H1 (cell line): Measurements from ENCODE around the gene CELF2. TPM values are rescaled to one million over a fixed set of nuclear protein-coding genes. Genes with fewer than 3 reads are reported as not detected.

ENCODE experiments used
- BCL11A ChIP-seq, 2 experiments: IDR thresholded peaks; one replicate each; pipeline ENCODE4 v1.6.1; 2011; ENCODE audit warnings: low read depth in 2 of 2, low read length in 2 of 2, mild to moderate bottlenecking in 2 of 2
- KDM5A ChIP-seq: fragments of 200-600 bp; IDR thresholded peaks from 2 replicates; pipeline ENCODE4 v1.7.1; 2012; ENCODE audit warnings: mild to moderate bottlenecking, low read length, inconsistent platforms, mixed read lengths
- MAFK ChIP-seq: IDR thresholded peaks from 2 replicates; pipeline ENCODE4 v1.6.1; 2012; ENCODE audit warnings: low read depth, mild to moderate bottlenecking, improper control_type of control experiment, low read length
- POLR2AphosphoS5 ChIP-seq: IDR thresholded peaks from 2 replicates; pipeline ENCODE4 v1.6.1; 2011; ENCODE audit warnings: low read depth, low read length
- SP4 ChIP-seq: IDR thresholded peaks from 2 replicates; pipeline ENCODE4 v1.6.1; 2012; ENCODE audit warnings: low read length, inconsistent platforms
- TEAD4 ChIP-seq: IDR thresholded peaks from 2 replicates; pipeline ENCODE4 v1.6.1; 2012; ENCODE audit warnings: low read depth, low read length, inconsistent platforms, mixed read lengths
- USF2 ChIP-seq: IDR thresholded peaks from 2 replicates; pipeline ENCODE4 v1.6.1; 2011; ENCODE audit warnings: low read length, improper control_type of control experiment
- polyA plus RNA-seq, 7 experiments: library from polyadenylated mRNA; depleted of rRNA in 3 of 7; stranded (reverse) in 5 of 7; unstranded in 2 of 7; fragments of >200 nt in 5 of 7; fragments of 200-250 nt in 2 of 7; gene quantifications; 1 replicate in 5 of 7; 2 replicates in 1 of 7; 4 replicates in 1 of 7; pipeline versions ENCODE4 v1.2.1 to v1.2.3, GENCODE V29; 2011 to 2013; ENCODE audit warnings: missing spikeins in 2 of 7, mixed read lengths in 2 of 7
- total RNA-seq: library from RNA; stranded (reverse); fragmentation: NEBNext Ultra II Directional; extraction: Animal tissue kit (Norgen Biotek cat#: 25700); gene quantifications from 2 replicates; pipeline ENCODE4 v1.2.1, GENCODE V29; 2021

Gene CELF2
- total and polyA plus RNA-seq, 2 of the 8 experiments (the other 6 are each of a cell fraction or from before 2014, with no cell fraction given), result 18.3 to 22.7 TPM

- no peak for TF ChIP-seq USF2
- no peak for TF ChIP-seq BCL11A (IDR thresholded peaks at IDR 0.05; ENCODE audit: low read depth in 2 of 2, low read length in 2 of 2)
- TF ChIP-seq TEAD4, result no peak
- TF ChIP-seq SP4, result no peak
- no peak for TF ChIP-seq POLR2AphosphoS5
- TF ChIP-seq MAFK, result no peak
- no peak for TF ChIP-seq KDM5A
Measured at GRCh38 chr10:11305825-11306593, 288.3 kb downstream of the CELF2 start (continued).
